IPS DF 6.9 (cell line): ENCODE data around the gene B2M.
"Not testable (repeated sequence)": the region's sequence is repeated elsewhere in the genome, so short reads cannot be mapped to it uniquely, and the experiment has no call there.

Experiments
- DNase-seq: peaks from one replicate; pipeline ENCODE4 v3.0.0-alpha.2; 2013; ENCODE audit warnings: low read depth, low spot score
- H3K27ac ChIP-seq: one replicate; pipeline ENCODE4 v1.5.1; 2013; ENCODE audit warnings: low read length, control low read depth
- H3K27me3 ChIP-seq: 2 replicates; pipeline ENCODE4 v1.6.1; 2013; ENCODE audit warnings: mild to moderate bottlenecking, low read length; ENCODE audit not compliant: control insufficient read depth, insufficient read depth
- H3K36me3 ChIP-seq: 2 replicates; pipeline ENCODE4 v1.6.1; 2013; ENCODE audit warnings: low read length; ENCODE audit not compliant: control insufficient read depth, insufficient read depth
- H3K4me1 ChIP-seq: 2 replicates; pipeline ENCODE4 v1.6.1; 2013; ENCODE audit warnings: low read length; ENCODE audit not compliant: control insufficient read depth, insufficient read depth
- H3K4me3 ChIP-seq: 2 replicates; pipeline ENCODE4 v1.5.1; 2013; ENCODE audit warnings: mild to moderate bottlenecking, low read length
- H3K9me3 ChIP-seq: 2 replicates; pipeline ENCODE4 v1.6.1; 2013; ENCODE audit warnings: low read length, inconsistent platforms; ENCODE audit not compliant: control insufficient read depth, insufficient read depth
- WGBS: extraction: QIAGEN DNeasy Blood & Tissue Kit; methylation state at CpG from one replicate; pipeline ENCODE4 v1.1.7; 2013; ENCODE audit warnings: mixed read lengths, missing lambda C conversion rate; ENCODE audit not compliant: insufficient read length, insufficient coverage; 5-methylcytosine and 5-hydroxymethylcytosine counted together

Gene B2M

DNA sequence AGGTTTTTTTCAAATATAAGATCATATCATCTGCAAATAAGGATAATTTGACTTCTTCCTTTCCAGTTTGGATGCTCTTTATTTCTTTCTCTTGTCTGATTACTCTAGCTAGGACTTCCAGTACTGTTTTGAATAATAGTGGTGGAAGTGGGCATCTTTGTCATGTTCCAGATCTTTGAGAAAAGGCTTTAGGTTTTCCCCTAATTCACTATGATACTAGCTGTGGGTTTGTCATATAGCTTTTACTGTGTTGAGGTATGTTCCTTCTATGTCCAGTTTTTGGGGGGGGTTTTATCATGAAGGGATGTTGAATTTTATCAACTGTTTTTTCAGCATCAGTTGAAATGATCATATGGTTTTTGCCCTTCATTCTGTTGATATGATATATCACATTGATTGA, 10.6 kb upstream of the B2M start:
- H3K27me3 ChIP-seq, H3K9me3 ChIP-seq, DNase-seq, H3K27ac ChIP-seq, H3K4me1 ChIP-seq, H3K36me3 ChIP-seq, H3K4me3 ChIP-seq: not testable (repeated sequence)

- Histone ChIP-seq H3K9me3 (no peaks in the 10 kb centered on the region), H3K27ac (no peak overlapping the region), H3K36me3 (no peaks in the 10 kb centered on the region), H3K27me3 (no peaks in the 10 kb centered on the region), H3K4me3 (no peak overlapping the region), H3K4me1 (no peaks in the 10 kb centered on the region)
- no CpG with 5 or more reads among the region's 1 CpG for WGBS
- no peak for DNase-seq
These were observed 5.3 kb upstream of the B2M start for GRCh38 chr15:44705986-44706385.

DNA sequence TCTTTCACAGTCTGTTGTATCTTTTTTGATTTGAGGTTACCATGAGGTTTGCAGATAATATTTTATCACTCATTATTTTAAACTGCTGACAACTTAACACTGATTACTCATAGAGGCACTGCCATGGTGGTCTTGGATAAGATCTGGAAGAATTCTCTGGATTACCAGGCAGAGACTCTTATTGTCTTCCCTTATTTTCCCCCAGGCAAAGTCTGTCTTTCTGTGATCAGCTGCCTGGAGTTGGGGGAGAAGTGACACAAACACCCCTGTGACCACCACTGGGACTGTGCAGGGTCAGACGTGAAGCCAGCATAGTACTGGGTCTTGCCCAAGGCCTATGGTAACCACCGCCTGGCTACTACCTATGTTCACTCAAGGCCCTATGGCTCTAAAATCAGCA, 4.9 kb upstream of the B2M start:
- Histone ChIP-seq H3K27ac (no peak overlapping the region), H3K4me3 (no peak overlapping the region), H3K9me3 (no peaks in the 10 kb centered on the region), H3K36me3 (no peaks in the 10 kb centered on the region), H3K27me3 (no peaks in the 10 kb centered on the region), H3K4me1 (no peaks in the 10 kb centered on the region)
- DNase-seq, result no peak
- no CpG with 5 or more reads among the region's 2 CpGs for WGBS

DNA sequence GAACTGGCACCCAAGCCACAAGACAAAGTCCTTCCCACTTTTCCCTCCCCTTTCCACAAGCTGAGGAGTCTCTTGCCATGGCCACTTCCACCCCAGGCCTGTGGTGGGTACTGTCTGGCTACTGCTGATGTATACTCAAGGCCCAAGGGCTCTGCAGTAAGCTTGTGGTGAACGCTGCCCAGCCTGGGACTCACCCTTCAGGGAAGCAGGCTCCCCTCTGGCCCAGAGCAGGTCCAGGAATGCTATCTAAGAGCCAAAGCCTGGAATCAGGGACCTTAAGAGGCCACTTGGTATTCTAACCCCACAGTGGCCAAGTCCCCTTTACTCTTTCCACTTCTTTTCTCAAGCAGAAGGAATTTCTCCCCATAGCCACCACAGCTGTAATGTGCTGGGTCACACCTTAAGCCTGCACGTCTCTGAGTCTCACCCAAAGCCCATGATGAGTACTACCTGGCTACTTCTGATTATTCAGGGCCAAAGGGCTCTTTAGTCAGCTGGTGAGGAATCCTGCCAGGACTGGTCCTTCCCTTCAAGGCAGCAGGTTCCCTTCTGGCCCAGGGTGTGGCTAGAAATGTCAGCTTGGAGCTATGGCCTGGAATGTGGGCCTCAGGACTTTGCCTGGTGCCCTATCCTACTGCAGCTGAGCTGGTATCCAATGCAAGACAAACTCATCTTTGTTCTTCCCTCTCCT, 4.2 kb upstream of the B2M start:
- DNase-seq, result no peak
- no CpG with 5 or more reads among the region's 2 CpGs for WGBS

DNA sequence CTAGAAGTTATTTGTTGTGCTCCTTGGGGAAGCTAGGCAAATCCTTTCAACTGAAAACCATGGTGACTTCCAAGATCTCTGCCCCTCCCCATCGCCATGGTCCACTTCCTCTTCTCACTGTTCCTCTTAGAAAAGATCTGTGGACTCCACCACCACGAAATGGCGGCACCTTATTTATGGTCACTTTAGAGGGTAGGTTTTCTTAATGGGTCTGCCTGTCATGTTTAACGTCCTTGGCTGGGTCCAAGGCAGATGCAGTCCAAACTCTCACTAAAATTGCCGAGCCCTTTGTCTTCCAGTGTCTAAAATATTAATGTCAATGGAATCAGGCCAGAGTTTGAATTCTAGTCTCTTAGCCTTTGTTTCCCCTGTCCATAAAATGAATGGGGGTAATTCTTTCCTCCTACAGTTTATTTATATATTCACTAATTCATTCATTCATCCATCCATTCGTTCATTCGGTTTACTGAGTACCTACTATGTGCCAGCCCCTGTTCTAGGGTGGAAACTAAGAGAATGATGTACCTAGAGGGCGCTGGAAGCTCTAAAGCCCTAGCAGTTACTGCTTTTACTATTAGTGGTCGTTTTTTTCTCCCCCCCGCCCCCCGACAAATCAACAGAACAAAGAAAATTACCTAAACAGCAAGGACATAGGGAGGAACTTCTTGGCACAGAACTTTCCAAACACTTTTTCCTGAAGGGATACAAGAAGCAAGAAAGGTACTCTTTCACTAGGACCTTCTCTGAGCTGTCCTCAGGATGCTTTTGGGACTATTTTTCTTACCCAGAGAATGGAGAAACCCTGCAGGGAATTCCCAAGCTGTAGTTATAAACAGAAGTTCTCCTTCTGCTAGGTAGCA, 851 bp upstream of the B2M start:
- Histone ChIP-seq H3K4me3 (peak overlapping the region; percentile 56; the same call in 1 of the 2 replicates), H3K36me3 (no peaks in the 10 kb centered on the region), H3K27me3 (no peaks in the 10 kb centered on the region; the same call in 1 of the 2 replicates), H3K4me1 (no peaks in the 10 kb centered on the region), H3K27ac (no peak overlapping the region), H3K9me3 (no peaks in the 10 kb centered on the region)
- no peak for DNase-seq
- WGBS, result no CpG with 5 or more reads among the region's 11 CpGs

More for the DNA sequence above, 4.2 kb upstream of the B2M start:
- Histone ChIP-seq H3K36me3 (no peaks in the 10 kb centered on the region), H3K27me3 (no peaks in the 10 kb centered on the region), H3K4me1 (no peaks in the 10 kb centered on the region), H3K9me3 (no peaks in the 10 kb centered on the region), H3K4me3 (no peak overlapping the region), H3K27ac (no peak overlapping the region)

DNA sequence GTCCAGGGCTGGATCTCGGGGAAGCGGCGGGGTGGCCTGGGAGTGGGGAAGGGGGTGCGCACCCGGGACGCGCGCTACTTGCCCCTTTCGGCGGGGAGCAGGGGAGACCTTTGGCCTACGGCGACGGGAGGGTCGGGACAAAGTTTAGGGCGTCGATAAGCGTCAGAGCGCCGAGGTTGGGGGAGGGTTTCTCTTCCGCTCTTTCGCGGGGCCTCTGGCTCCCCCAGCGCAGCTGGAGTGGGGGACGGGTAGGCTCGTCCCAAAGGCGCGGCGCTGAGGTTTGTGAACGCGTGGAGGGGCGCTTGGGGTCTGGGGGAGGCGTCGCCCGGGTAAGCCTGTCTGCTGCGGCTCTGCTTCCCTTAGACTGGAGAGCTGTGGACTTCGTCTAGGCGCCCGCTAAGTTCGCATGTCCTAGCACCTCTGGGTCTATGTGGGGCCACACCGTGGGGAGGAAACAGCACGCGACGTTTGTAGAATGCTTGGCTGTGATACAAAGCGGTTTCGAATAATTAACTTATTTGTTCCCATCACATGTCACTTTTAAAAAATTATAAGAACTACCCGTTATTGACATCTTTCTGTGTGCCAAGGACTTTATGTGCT, 527 bp downstream of the B2M start:
- Histone ChIP-seq H3K27me3 (no peaks in the 10 kb centered on the region; the same call in 1 of the 2 replicates), H3K4me1 (no peaks in the 10 kb centered on the region), H3K36me3 (no peaks in the 10 kb centered on the region; the same call in 1 of the 2 replicates), H3K4me3 (peak overlapping the region; percentile 56), H3K27ac (no peak overlapping the region), H3K9me3 (no peaks in the 10 kb centered on the region)
- no peak for DNase-seq
- no CpG with 5 or more reads among the region's 46 CpGs for WGBS

DNA sequence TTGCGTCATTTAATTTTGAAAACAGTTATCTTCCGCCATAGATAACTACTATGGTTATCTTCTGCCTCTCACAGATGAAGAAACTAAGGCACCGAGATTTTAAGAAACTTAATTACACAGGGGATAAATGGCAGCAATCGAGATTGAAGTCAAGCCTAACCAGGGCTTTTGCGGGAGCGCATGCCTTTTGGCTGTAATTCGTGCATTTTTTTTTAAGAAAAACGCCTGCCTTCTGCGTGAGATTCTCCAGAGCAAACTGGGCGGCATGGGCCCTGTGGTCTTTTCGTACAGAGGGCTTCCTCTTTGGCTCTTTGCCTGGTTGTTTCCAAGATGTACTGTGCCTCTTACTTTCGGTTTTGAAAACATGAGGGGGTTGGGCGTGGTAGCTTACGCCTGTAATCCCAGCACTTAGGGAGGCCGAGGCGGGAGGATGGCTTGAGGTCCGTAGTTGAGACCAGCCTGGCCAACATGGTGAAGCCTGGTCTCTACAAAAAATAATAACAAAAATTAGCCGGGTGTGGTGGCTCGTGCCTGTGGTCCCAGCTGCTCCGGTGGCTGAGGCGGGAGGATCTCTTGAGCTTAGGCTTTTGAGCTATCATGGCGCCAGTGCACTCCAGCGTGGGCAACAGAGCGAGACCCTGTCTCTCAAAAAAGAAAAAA, 1.2 kb downstream of the B2M start:
- DNase-seq, result no peak
- Histone ChIP-seq H3K4me1 (no peaks in the 10 kb centered on the region), H3K9me3 (no peaks in the 10 kb centered on the region), H3K4me3 (no peak overlapping the region), H3K36me3 (no peaks in the 10 kb centered on the region; the same call in 1 of the 2 replicates), H3K27me3 (no peaks in the 10 kb centered on the region; the same call in 1 of the 2 replicates), H3K27ac (no peak overlapping the region)
- no CpG with 5 or more reads among the region's 24 CpGs for WGBS

GRCh38 chr15:44713006-44713966, 2.0 kb downstream of the B2M start:
- Histone ChIP-seq H3K36me3 (no peaks in the 10 kb centered on the region; the same call in 1 of the 2 replicates), H3K4me1 (no peaks in the 10 kb centered on the region), H3K27me3 (no peaks in the 10 kb centered on the region; the same call in 1 of the 2 replicates), H3K4me3 (no peak overlapping the region), H3K9me3 (no peaks in the 10 kb centered on the region), H3K27ac (no peak overlapping the region)
- DNase-seq, result no peak
- WGBS, result no CpG with 5 or more reads among the region's 5 CpGs

DNA sequence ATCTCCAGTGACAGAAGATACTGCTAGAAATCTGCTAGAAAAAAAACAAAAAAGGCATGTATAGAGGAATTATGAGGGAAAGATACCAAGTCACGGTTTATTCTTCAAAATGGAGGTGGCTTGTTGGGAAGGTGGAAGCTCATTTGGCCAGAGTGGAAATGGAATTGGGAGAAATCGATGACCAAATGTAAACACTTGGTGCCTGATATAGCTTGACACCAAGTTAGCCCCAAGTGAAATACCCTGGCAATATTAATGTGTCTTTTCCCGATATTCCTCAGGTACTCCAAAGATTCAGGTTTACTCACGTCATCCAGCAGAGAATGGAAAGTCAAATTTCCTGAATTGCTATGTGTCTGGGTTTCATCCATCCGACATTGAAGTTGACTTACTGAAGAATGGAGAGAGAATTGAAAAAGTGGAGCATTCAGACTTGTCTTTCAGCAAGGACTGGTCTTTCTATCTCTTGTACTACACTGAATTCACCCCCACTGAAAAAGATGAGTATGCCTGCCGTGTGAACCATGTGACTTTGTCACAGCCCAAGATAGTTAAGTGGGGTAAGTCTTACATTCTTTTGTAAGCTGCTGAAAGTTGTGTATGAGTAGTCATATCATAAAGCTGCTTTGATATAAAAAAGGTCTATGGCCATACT, 4.0 kb downstream of the B2M start:
- Histone ChIP-seq H3K27me3 (no peaks in the 10 kb centered on the region; the same call in 1 of the 2 replicates), H3K27ac (no peak overlapping the region), H3K4me3 (no peak overlapping the region), H3K4me1 (no peaks in the 10 kb centered on the region), H3K9me3 (no peaks in the 10 kb centered on the region), H3K36me3 (no peaks in the 10 kb centered on the region; the same call in 1 of the 2 replicates)
- WGBS, result no CpG with 5 or more reads among the region's 6 CpGs
- no peak for DNase-seq
